GM20431 (cell line): ENCODE measurements around the gene PRKG1.

Experiments used
- in situ Hi-C: fragments of 300-500 bp; cut with MseI, MboI; formaldehyde crosslinking; loops from one replicate; pipeline ENCODE4 v1.15.0; 2020; ENCODE audit warnings: low sequenced_read_pairs; ENCODE audit not compliant: unreplicated experiment

Gene PRKG1

GRCh38 chr10:51606825-51607462, 532.7 kb downstream of the PRKG1 start:
- in situ Hi-C loops, result no loop called here

- in situ Hi-C loops, result no loop called here
Observed at GRCh38 chr10:51607463-51607835, 533.2 kb downstream of the PRKG1 start.

GRCh38 chr10:51608211-51608610, 533.9 kb downstream of the PRKG1 start:
- in situ Hi-C loops, result no loop called here

GRCh38 chr10:51615764-51616298, 541.5 kb downstream of the PRKG1 start:
- in situ Hi-C loops, result no loop called here

GRCh38 chr10:51617576-51618235, 543.4 kb downstream of the PRKG1 start:
- in situ Hi-C loops, result no loop called here

GRCh38 chr10:51619365-51619764, 545.1 kb downstream of the PRKG1 start:
- in situ Hi-C loops, result no loop called here

- in situ Hi-C loops, result no loop called here
Observed at GRCh38 chr10:51620131-51620530, 545.8 kb downstream of the PRKG1 start.

GRCh38 chr10:51624013-51624412, 549.7 kb downstream of the PRKG1 start:
- in situ Hi-C loops, result no loop called here

GRCh38 chr10:51629934-51630639, 555.8 kb downstream of the PRKG1 start:
- in situ Hi-C loops, result no loop called here

GRCh38 chr10:51630640-51631005, 556.3 kb downstream of the PRKG1 start:
- in situ Hi-C loops, result no loop called here

- in situ Hi-C loops, result no loop called here
Observed at GRCh38 chr10:51635436-51635835, 561.1 kb downstream of the PRKG1 start.

- in situ Hi-C loops, result no loop called here
Observed at GRCh38 chr10:51638211-51638610, 563.9 kb downstream of the PRKG1 start.

GRCh38 chr10:51638737-51639136, 564.5 kb downstream of the PRKG1 start:
- in situ Hi-C loops, result no loop called here

GRCh38 chr10:51640120-51640819, 566.0 kb downstream of the PRKG1 start:
- in situ Hi-C loops, result no loop called here

- in situ Hi-C loops, result no loop called here
Observed at GRCh38 chr10:51642581-51642980, 568.3 kb downstream of the PRKG1 start.

GRCh38 chr10:51643734-51644133, 569.4 kb downstream of the PRKG1 start:
- in situ Hi-C loops, result no loop called here

- in situ Hi-C loops, result no loop called here
Observed at GRCh38 chr10:51649064-51649463, 574.8 kb downstream of the PRKG1 start.

GRCh38 chr10:51651063-51651462, 576.8 kb downstream of the PRKG1 start:
- in situ Hi-C loops, result no loop called here

- in situ Hi-C loops, result no loop called here
Observed at GRCh38 chr10:51653025-51653424, 578.7 kb downstream of the PRKG1 start.

GRCh38 chr10:51654918-51655317, 580.6 kb downstream of the PRKG1 start:
- in situ Hi-C loops, result no loop called here

- in situ Hi-C loops, result no loop called here
Observed at GRCh38 chr10:51656503-51656902, 582.2 kb downstream of the PRKG1 start.
